Suppressor macrophage treated with lipopolysaccharide for 1 hour (primary cell): ENCODE measurements around the gene PCDHB2.
"Not testable (repeated sequence)": the region's sequence is repeated elsewhere in the genome, so short reads cannot be mapped to it uniquely, and the experiment has no call there.

Experiments used
- DNase-seq, 3 donors: peaks; one replicate each; pipeline ENCODE4 v3.0.0-alpha.2; 2020 to 2022

Gene PCDHB2

GRCh38 chr5:141094481-141095262 lies at the start of gene PCDHB2:
Gene PCDHB2, plus strand, starts transcription at chr5:141094615. Its CDS starts 176 bp downstream, at chr5:141094791.
- no peak for DNase-seq

- no peak for DNase-seq
These were observed 43.5 kb upstream of the PCDHB2 start, which contains the start of gene PCDHB1 for GRCh38 chr5:141050622-141051520. Gene PCDHB1, plus strand, starts transcription at chr5:141051374. Its CDS starts 97 bp downstream, at chr5:141051471.

- DNase-seq: no peak
These were observed 42.9 kb upstream of the PCDHB2 start for GRCh38 chr5:141051521-141051866.

GRCh38 chr5:141077826-141078225 lies 16.6 kb upstream of the PCDHB2 start:
- no peak for DNase-seq

GRCh38 chr5:141082228-141082627 lies 12.2 kb upstream of the PCDHB2 start:
- no peak for DNase-seq

GRCh38 chr5:141084487-141084989 lies 9.9 kb upstream of the PCDHB2 start:
- DNase-seq: peak in 2 of 3 donors; percentile 2 to 10

- no peak for DNase-seq
These were observed 837 bp downstream of the PCDHB2 start for GRCh38 chr5:141095263-141095641.

GRCh38 chr5:141096181-141096580 lies 1.8 kb downstream of the PCDHB2 start:
- DNase-seq: not testable (repeated sequence)

GRCh38 chr5:141096586-141096985 lies 2.2 kb downstream of the PCDHB2 start:
- not testable (repeated sequence) for DNase-seq

GRCh38 chr5:141100243-141100805 lies 5.9 kb downstream of the PCDHB2 start, which contains the start of gene PCDHB3:
Gene PCDHB3, plus strand, starts transcription at chr5:141100473. Its CDS starts 177 bp downstream, at chr5:141100650.
- peak in 1 of 3 donors; percentile 3 for DNase-seq

GRCh38 chr5:141101059-141101458 lies 6.6 kb downstream of the PCDHB2 start:
- no peak for DNase-seq

GRCh38 chr5:141102070-141102469 lies 7.7 kb downstream of the PCDHB2 start:
- not testable (repeated sequence) for DNase-seq

GRCh38 chr5:141102471-141102870 lies 8.1 kb downstream of the PCDHB2 start:
- DNase-seq: not testable (repeated sequence)

- DNase-seq: no peak
These were observed 10.9 kb downstream of the PCDHB2 start for GRCh38 chr5:141105350-141105749.

GRCh38 chr5:141119250-141119649 lies 24.8 kb downstream of the PCDHB2 start:
- no peak for DNase-seq

- no peak for DNase-seq
These were observed 27.1 kb downstream of the PCDHB2 start, which contains the start of gene PCDHB4 for GRCh38 chr5:141121563-141121962. Gene PCDHB4, plus strand, starts transcription at chr5:141121818. Its CDS starts 181 bp downstream, at chr5:141121999.

GRCh38 chr5:141121985-141122384 lies 27.6 kb downstream of the PCDHB2 start:
- DNase-seq: no peak

- not testable (repeated sequence) for DNase-seq
These were observed 29.2 kb downstream of the PCDHB2 start for GRCh38 chr5:141123396-141124135.

GRCh38 chr5:141127305-141127704 lies 32.9 kb downstream of the PCDHB2 start:
- no peak for DNase-seq

- peak in 1 of 3 donors; percentile 1 for DNase-seq
These were observed 40.8 kb downstream of the PCDHB2 start, which contains the start of gene PCDHB5 for GRCh38 chr5:141135030-141135717. Gene PCDHB5, plus strand, starts transcription at chr5:141135206. Its CDS starts 229 bp downstream, at chr5:141135435.

GRCh38 chr5:141135718-141136266 lies 41.4 kb downstream of the PCDHB2 start:
- no peak for DNase-seq
